Activated T-helper 1 cell treated with anti-CD3 and anti-CD28 coated beads, Interleukin-2, amount 50 U/mL, for 16 hours (primary cell): ENCODE measurements around the gene IPMK.

Experiments used
- DNase-seq, 2 donors: peaks; one replicate each; pipeline ENCODE4 v3.0.0-alpha.2; 2020; ENCODE audit warnings: low read depth in 1 of 2, low spot score in 1 of 2

The IPMK gene

GRCh38 chr10:58267713-58268453 lies at the start of gene IPMK:
Gene IPMK, minus strand, starts transcription at chr10:58267894. Its CDS starts 283 bp downstream, at chr10:58267611.
- DNase-seq: peak; percentile 89 to 92

- no peak for DNase-seq
These were observed 49.2 kb upstream of the IPMK start for GRCh38 chr10:58316874-58317273.

GRCh38 chr10:58311026-58311425 lies 43.3 kb upstream of the IPMK start:
- DNase-seq: no peak

GRCh38 chr10:58307676-58308075 lies 40.0 kb upstream of the IPMK start:
- DNase-seq: no peak

- DNase-seq: no peak
These were observed 38.1 kb upstream of the IPMK start for GRCh38 chr10:58305821-58306220.

GRCh38 chr10:58304099-58304633 lies 36.5 kb upstream of the IPMK start:
- no peak for DNase-seq

GRCh38 chr10:58302254-58302653 lies 34.6 kb upstream of the IPMK start:
- no peak for DNase-seq

- no peak for DNase-seq
These were observed 33.0 kb upstream of the IPMK start for GRCh38 chr10:58300676-58301075.

- peak; percentile 13 to 18 for DNase-seq
These were observed 31.9 kb upstream of the IPMK start for GRCh38 chr10:58299580-58299979.

GRCh38 chr10:58293989-58294388 lies 26.3 kb upstream of the IPMK start:
- DNase-seq: no peak

- peak in 1 of 2 donors; percentile 3 for DNase-seq
These were observed 24.0 kb upstream of the IPMK start for GRCh38 chr10:58291538-58292174.

- no peak for DNase-seq
These were observed 14.9 kb upstream of the IPMK start for GRCh38 chr10:58282615-58283014.

- DNase-seq: no peak
These were observed 13.5 kb upstream of the IPMK start for GRCh38 chr10:58281092-58281752.

- no peak for DNase-seq
These were observed 12.8 kb upstream of the IPMK start for GRCh38 chr10:58280477-58280876.

GRCh38 chr10:58278962-58279307 lies 11.2 kb upstream of the IPMK start:
- no peak for DNase-seq

- no peak for DNase-seq
These were observed 10.7 kb upstream of the IPMK start for GRCh38 chr10:58278274-58278961.

GRCh38 chr10:58275908-58276307 lies 8.2 kb upstream of the IPMK start:
- DNase-seq: no peak

- DNase-seq: no peak
These were observed 7.6 kb upstream of the IPMK start for GRCh38 chr10:58275261-58275660.

GRCh38 chr10:58269782-58270290 lies 2.1 kb upstream of the IPMK start:
- no peak for DNase-seq

- peak; percentile 84 to 89 for DNase-seq
These were observed 1.5 kb upstream of the IPMK start, which contains the start of gene CISD1 for GRCh38 chr10:58268946-58269781. Gene CISD1, plus strand, starts transcription at chr10:58269162. Its CDS starts 112 bp downstream, at chr10:58269274.
